Renal cortex interstitium (tissue), 11 donors: ENCODE results near the gene PIP5KL1. TPM values are rescaled to one million over a fixed set of nuclear protein-coding genes. Genes with fewer than 3 reads are reported as not detected.

Source experiments
- DNase-seq, 11 donors: peaks; one replicate each; pipeline ENCODE4 v3.0.0-alpha.2; 2013; ENCODE audit warnings: low read depth in 9 of 11, low spot score in 4 of 11; ENCODE audit errors: extremely low read depth in 1 of 11
- polyA plus RNA-seq, 3 donors: library from polyadenylated mRNA; unstranded; fragments of 120-200 nt; gene quantifications; one replicate each; pipeline ENCODE4 v1.2.1, GENCODE V29; 2013; ENCODE audit not compliant: insufficient read length in 3 of 3

Gene PIP5KL1
- polyA plus RNA-seq, 3 donors: 1.5 to 1.8 (median 1.7) TPM

DNA sequence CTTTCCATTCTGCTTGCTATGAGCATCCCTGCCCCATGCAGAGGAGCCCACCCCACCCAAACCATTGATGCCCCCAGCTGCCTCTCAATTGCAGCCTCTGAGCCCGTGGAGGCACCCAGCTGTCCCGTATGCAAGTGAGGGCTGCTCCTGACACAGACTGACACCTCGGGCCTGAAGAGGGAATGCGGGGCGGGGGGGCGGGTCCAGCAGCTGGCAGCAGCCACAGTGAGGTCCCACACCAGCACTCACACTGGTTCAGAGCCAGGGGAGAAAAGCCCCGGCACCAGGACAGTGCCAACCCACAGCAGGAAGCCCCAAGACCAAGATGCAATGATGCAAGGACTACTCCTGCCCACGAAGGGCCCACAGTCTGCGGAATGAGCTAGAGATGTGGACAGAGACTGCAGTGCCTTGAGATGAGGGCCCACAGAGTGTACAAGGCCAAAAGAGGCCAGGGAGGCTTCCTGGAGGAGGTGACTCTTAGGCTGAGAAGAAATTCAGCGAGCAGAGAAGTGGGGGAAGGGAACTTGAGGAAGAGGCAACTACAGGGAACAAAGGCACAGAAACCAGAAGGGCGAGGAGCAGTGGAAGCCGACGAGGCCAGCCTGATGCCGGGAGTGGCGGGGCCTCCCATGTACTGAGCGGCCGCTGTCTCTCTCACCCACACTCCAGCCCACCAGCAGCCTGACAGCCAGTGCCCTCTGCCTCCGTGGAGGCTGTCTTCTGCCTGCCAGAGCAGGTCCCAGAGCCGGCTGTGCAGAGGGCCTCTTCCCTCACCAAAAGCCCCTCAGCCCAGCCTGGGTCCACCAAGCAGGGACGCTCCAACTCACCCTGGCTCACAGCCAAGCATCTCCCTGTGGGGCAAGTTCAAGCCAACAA lies 41.0 kb upstream of the PIP5KL1 start:
- no peak for DNase-seq

DNA sequence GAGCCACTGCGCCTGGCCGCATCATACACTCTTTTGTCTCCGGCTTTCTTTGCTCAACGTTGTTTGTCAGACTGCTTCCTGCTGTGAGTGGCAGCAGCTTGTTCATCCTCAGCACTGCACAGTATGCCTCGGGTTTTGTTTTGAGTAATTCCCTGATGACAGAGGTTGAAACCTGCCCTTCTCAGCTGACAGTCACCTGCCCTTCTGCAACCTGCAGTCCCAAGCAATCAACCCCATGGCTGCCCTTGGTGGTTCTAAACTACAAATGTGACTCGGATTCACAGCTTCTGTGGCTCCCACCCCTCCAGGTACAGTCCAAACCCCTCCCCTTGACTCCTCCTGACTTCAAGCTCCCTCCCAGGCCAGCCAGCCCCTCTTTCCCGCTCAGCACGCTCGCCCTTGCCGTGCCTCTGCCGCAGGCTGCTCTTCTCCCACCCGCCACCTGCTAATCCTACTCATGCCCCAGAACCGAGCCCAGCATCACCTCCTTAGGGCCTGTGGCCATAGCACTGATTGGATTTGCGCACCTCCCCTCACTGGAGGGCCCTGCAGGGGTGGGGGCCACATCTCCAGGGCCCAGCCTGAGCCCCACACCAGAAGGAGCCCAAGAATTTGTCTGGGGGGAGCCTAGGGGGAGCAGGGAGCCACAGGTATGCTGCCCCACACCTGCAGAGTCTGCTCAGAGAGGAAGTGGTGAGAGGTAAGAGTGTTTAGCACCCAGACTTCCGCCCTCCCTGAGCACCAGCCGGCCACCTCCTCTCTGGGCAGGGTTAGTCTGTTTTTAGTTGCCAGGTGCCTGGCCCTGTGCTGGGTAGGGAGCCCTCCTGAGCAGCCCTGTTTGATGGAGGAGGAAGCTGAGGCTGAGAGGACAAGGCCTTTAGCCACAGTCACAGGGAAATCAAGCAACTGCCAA lies 40.1 kb upstream of the PIP5KL1 start:
- DNase-seq: no peak

DNA sequence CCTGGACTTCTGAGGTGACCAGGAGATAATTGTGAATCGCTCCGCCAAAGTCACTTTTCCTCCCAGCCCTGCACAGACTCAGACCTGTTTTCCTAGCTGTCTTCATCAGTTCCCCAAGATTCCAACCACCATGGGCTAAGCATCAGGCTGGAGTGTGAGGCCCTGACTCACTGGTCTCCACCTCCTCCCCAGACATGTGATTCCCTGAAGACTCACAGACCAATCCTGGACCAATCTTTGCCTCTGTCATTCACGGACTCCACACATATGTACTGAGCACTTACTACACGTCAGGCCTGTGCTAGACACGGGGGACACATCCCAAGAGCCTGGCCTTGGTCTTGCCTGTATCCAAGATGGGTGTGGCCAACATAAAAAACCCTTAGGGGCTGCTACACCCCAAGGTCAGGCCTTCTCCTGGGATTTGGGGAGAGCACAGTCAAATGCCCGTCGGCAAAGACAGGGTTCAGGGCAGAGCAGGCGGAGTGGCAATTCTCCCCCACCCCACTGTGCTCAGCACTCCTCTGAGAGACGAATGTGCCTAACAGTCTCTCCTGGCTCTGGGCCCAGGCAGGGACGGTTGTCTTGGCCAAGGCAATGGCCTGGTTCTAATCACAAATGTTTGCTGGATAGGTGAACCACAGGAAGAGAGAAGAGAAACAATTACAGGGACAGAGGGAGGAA lies 38.3 kb upstream of the PIP5KL1 start:
- no peak for DNase-seq

DNA sequence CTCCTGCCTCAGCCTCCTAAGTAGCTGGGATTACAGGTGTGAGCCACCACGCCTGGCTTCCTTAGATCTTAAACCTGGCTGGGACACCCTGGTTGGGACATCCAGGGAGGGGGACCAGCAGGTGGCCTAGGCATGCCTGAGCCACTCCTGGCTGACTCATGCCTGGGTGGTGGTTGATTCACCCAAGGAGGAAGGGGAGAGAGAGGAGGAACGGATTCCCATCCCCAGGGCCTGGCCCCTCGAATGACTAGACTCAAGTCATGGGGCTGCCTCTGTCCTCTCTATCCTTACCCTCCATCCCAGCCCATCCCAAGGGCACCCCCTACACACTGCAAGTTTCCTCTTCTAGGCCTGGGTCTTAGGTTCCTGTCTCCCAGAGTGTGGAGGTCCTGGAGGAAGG lies 37.5 kb upstream of the PIP5KL1 start:
- no peak for DNase-seq

DNA sequence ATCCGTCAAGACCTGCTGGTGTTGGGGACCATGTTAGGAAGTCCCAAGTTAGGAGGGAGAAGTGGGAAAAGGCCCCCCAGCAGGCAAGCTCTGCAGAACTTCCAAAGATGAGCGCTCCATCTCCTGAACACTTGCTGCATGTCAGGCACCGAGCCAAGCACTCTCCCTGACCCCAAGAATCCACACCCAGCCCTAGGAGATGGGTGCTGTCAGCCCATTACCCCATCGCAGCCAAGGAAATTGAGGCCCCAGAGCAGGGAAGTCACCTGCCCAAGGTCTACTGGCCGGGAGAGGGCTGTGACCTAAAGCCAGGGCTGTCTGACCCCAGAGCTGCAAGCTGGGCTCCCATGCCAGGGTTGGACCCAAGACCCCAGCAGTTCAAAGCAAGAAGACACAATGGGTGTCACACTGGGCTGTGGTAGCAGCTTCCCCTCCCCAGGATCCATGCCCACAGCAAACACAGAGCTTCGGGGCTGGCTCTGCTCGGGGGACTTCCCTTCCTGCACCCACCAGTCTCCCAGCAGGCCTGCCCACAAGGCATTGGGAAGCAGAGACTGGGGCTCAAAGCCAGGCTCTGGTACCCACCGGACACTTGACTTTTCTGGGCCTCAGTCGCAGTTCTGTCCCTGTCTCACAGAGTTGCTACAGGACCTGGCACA lies 36.7 kb upstream of the PIP5KL1 start:
- no peak for DNase-seq

DNA sequence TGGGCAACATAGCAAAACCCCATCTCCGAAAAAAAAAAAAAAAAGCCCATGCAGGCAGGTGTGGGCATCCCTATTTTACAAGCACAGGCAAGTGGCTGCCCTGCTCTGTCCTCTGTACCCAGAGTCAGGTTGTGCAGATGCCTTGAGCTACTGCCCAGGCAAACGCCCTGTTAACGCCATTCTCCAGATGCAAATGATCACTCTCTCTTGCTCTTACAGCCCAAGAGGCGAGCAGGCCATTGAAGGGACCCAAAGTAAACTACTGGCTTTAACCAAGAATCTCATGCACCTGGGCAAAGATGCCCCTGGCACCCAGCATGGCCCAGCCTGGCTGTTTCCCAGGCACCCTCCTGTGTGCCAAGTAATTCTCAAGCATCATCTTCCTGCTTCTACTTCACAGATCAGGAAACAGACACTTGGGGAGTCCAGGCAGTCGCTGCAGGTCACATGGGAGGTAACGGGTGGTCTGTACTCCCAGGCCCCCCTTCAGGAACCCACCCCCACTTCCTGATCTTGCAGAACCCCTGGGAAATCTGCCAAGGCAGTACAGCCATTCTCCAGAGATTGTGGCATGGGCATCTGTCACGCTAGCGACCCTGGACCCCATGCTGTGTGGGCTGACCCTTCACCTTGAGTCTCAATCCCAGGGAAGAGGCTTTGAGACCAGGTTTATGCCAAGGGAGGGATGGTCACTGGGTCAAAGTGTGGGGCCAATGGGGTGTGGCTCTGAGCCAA lies 36.0 kb upstream of the PIP5KL1 start:
- no peak for DNase-seq

DNA sequence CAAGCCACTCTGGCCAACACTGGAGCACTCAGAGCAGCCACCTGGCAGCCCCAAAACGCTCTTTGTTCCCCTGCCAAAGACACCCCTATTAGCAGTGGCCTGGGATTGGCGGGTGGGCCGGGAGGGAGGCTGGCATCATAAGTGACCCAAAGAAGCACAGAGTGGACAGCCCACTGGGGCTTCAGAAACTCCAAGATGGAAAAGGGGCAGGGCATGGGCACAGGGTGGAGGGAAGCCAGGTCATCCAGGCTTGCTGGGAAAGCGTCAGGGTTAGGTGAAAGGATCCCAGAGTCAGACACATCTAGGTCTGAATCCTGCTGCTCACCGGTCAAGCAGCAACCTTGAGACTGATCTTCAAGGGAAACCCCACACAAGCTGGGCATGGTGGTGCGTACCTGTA lies 35.4 kb upstream of the PIP5KL1 start:
- no peak for DNase-seq

DNA sequence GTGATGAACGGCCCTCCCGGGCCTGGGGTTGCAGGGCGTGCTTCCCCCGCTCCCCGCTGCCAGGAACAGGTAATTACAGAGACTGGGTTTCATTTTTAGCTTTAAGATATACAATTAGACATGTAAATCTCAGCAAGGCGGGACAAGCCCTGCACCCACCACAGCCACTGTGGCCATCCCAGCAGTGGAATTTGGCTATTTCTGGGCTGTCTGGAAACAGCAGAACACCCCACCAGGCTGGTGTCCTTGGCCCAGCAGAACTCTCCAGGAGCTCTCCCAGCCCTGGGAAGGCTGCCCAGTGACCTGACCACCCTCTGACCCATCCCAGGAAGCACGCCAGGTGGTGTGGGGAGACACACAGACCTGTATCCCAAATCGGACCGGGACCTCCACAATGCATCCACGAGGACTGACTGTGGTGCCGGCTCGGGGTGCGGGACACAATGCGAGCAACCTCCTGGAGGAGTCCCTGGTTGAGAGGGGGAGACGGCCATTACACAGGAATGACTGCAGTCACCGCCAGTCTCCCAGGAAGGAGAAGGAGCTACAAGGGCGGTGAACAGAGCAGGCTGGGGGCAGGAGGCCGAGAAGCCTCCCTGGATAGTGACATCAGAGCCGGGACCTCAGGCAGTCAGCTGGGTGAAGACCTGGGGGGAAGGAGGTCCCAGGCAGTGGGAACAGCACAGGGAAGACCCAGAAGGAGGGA lies 32.9 kb upstream of the PIP5KL1 start:
- DNase-seq: no peak

DNA sequence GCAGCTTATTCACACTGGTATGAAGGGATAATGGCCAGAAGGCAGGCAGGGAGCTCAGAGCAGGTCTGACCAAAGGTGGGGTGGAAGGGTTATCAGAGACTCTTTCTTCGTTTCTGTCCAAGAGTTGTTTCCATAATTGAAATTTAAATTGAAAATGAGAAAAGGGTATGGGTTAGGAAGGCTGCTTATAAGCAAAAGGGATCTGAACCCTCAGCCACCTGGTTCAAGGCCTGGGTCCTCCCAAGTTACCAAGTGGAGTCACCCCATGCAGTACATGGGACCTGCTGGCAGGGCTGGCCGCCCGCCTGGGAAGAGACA lies 32.4 kb upstream of the PIP5KL1 start:
- no peak for DNase-seq

DNA sequence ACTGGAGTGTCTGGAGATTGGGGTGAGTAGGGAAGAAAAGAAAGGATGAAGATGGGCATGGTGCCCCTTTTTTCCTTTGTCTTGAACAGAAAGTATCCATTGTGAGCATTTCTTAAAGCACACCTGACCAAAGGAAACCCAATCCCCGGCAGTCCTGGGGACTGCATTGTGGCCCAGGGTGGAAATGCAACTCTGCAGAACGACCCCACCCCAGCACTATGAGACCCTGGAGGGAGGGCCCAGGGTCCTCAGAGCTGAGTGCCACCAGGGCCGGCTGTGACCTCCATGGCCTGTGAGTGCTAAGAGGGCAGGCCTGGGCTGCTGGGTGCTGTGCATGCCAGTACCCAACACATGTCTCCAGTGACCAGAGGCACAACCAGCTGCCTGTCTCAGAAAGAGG lies 31.7 kb upstream of the PIP5KL1 start:
- DNase-seq: no peak

DNA sequence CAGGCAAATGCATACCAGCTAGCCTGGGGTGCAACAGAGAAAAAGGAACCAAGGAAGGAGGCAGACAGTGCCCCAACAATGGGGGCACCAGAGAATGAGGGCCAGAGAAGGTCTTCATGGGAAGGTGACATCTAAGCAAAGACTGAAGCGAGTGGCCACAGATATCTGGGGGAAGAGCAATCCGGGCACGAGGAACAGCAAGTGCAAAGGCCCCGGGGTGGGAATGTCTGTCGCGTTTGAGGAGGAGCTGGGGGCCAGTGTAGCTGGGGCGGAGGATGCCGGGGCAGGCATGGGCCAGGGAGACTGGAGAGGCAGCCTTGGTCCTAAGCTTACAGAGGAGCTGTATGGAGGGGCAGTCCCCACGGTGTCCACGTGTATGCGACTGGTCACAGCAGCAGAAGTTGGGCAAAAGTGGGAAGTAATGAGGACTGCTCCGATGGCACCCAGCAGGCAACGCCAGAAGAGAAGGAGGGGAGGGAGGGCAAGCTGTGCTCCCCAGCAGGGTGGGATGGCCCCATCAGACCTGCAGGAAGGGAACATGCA lies 31.1 kb upstream of the PIP5KL1 start:
- no peak for DNase-seq

DNA sequence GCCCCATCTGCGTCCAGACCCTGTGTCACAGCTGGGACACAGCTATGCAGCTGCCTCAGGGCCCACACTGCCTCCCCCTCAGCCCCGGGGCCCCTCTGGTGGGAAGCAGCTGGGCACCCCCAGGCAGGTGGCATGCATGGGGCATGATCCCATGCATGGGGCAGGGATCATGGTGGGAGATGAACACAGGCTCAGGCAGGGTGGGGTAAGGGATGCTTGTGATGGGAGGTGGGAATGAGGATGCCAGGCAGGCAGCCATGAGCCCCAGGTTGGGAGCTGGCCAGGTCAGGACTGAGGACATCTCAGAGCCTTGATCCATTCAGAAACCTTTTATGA lies 30.5 kb upstream of the PIP5KL1 start:
- DNase-seq: no peak

DNA sequence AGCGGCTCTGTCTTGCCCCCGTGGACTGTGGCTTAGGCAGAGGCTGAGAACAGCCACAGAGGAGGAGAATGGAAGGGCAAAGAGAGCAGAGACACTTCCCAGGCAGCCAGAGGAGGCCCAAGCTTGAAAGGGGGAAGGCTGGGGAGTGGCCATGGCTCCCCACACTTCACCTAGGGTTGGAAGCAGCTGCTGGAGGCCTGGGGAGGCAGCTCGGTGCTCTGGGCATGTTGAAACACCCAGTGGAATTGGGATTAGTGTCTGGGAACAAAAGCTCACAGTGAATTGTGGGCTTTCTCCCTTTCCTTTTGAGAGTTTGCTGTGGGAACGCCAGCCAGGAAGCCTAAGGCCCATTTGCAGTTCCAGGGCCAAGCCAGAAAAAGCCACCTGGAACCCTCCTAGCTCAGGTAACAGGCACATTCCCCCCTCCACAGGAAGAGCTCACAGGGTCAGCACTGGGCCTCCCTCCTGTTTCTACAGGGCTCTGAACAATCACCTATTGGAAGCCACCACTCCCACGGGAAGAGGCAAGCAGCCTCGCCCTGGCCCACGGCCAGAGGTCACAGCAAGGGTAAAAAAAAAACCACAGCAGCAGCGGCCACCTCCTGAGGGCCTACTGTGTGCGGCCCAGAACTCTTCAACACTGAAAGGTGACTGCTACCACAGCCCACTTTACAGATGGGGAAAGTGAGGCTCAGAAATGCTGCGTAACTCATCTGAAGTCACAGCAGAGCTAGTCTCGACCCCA lies 30.0 kb upstream of the PIP5KL1 start:
- DNase-seq: no peak

DNA sequence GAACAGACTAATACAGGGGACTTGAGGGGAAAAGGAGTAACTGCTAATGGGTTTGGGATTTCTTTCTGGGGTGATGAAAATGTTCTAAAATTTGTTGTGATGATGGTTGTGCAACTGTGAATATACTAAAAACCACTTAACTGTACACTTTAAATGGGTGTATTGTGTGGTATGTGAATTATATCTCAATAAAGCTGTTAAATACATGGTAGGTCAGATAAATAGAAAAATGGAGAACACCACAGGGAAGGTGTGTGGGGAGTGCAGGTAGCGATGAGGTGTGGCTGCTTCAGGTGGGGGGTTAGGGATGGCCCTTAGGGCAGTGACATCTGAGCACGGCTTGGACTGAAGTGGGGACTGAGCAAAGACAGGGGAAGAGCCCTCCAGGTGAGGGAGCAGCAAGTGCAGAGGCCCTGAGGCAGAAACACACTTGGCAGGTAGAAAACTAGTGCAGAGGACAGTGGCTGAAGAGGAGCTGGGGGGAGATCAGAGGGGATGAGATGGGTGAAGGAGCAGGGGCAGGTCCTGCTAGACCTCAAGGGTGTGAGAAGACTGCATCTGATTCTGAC lies 29.3 kb upstream of the PIP5KL1 start:
- DNase-seq: no peak

DNA sequence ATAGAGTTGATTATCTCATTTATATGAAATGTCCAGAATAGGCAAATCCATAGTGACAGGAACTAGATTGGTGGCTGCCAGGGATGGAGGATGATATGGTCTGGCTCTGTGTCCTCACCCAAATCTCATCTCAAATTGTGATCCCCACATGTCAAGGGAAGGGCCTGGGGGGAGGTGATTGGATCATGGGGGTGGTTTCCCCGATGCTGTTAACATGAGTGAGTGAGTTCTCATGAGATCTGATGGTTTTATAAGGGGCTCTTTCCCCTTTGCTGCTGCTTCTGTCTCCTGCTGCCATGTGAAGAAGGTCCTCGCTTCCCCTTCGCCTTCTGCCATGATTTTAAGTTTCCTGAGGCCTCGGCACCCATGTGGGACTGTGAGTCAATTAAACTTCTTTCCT lies 28.8 kb upstream of the PIP5KL1 start:
- no peak for DNase-seq

DNA sequence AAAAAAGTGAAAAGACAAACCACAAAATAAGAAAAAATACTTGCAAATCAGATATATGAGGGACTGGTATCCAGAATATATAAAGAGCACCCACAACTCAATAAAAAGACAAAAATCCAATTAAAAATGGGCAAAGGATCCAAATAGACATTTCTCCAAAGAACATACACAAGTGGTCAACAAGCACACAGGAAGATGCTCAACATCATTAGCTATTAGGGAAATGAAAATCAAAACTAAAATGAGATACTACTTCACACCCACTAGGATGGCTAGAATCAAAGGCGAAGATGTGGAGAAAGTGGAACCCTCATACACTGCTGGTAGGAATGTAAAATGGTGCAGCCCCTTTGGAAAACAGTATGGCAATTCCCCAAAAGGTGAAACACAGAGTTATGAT lies 28.2 kb upstream of the PIP5KL1 start:
- DNase-seq: no peak
